ENCODE results near the gene MAD1L1.

DNA sequence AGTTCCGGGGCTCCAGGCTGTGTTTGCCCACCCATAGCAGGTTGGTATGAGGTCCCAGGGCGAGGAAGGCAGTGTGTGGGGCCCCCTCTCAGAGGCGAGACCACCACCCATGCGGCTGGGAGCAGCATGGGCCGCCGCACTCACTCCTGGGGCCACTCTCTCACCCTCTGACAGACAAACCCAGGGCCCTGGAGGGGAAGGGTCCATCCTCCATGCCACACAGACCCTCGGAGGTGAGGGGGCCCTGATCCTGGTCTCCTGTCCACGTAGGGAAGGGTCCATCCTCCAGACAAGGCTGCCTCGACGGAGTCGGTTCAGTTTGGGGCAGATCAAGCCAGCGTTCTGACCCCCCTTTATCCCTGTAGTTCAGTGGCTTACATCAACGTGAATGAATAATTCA is 331.9 kb downstream of the MAD1L1 start:
- TF ChIP-seq POLR2A (IDR thresholded peaks at IDR 0.05): no peak
- TF ChIP-seq, protein P1, sequence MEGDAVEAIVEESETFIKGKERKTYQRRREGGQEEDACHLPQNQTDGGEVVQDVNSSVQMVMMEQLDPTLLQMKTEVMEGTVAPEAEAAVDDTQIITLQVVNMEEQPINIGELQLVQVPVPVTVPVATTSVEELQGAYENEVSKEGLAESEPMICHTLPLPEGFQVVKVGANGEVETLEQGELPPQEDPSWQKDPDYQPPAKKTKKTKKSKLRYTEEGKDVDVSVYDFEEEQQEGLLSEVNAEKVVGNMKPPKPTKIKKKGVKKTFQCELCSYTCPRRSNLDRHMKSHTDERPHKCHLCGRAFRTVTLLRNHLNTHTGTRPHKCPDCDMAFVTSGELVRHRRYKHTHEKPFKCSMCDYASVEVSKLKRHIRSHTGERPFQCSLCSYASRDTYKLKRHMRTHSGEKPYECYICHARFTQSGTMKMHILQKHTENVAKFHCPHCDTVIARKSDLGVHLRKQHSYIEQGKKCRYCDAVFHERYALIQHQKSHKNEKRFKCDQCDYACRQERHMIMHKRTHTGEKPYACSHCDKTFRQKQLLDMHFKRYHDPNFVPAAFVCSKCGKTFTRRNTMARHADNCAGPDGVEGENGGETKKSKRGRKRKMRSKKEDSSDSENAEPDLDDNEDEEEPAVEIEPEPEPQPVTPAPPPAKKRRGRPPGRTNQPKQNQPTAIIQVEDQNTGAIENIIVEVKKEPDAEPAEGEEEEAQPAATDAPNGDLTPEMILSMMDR (IDR thresholded peaks at IDR 0.05): no peak
